IPS-20b (cell line): ENCODE data around the gene GRIP1.

Source experiments
- H3K27ac ChIP-seq: one replicate; pipeline ENCODE4 v1.5.1; 2013; ENCODE audit warnings: low read length
- H3K27me3 ChIP-seq: 2 replicates; pipeline ENCODE4 v1.6.1; 2013; ENCODE audit warnings: mild to moderate bottlenecking, low read length, inconsistent platforms; ENCODE audit not compliant: insufficient read depth
- H3K36me3 ChIP-seq: 2 replicates; pipeline ENCODE4 v1.6.1; 2013; ENCODE audit warnings: low read depth, mild to moderate bottlenecking, inconsistent platforms, low read length, moderate library complexity; ENCODE audit not compliant: insufficient read depth
- H3K4me1 ChIP-seq: 2 replicates; pipeline ENCODE4 v1.6.1; 2013; ENCODE audit warnings: mild to moderate bottlenecking, control low read depth, inconsistent platforms, low read length, moderate library complexity; ENCODE audit not compliant: insufficient read depth
- H3K4me3 ChIP-seq: 2 replicates; pipeline ENCODE4 v1.5.1; 2013; ENCODE audit warnings: mild to moderate bottlenecking, low read length, inconsistent platforms
- H3K9ac ChIP-seq: 2 replicates; pipeline ENCODE4 v1.6.1; 2013; ENCODE audit warnings: low read depth, mild to moderate bottlenecking, inconsistent platforms, low read length, moderate library complexity
- H3K9me3 ChIP-seq: 2 replicates; pipeline ENCODE4 v1.6.1; 2013; ENCODE audit warnings: mild to moderate bottlenecking, low read depth, low read length, inconsistent platforms; ENCODE audit not compliant: insufficient read depth

GRIP1 gene

DNA sequence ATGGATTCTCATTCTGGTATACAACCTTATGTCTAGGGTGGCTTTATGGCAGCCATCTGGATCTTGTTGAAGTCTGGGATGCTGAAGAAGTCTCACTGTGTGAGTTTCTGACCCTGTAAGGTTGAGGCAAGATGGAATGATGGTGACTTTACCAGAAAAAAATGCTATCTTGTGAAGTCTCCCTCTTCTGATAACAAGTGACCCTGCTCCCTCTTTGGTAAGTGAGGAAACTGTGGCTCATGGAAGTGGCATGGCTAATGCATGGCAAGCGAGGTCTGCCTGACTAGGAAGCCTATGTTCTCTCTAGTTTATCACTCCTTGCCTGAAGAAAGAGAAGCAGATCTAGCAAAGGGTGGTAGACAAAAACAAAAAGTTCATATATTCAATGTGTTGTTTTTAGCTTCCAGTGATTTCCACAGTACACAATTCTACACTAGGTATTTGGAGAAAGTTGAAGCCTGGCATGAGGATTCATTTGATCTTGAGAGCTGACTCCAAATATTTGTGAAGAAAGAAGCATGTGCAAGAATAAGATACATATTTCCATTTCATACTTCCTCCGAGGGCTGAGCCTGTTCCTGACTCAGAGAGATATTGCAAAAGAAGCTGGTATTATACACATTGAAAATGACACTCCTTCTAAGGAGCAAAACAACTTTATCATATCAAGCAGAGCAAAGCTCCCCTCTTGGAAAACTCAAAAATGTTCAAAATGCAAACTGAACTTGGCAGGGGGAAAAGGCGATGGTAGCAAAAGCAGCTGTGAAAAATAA lies 313.0 kb downstream of the GRIP1 start:
- Histone ChIP-seq H3K9ac (no peak overlapping the region), H3K4me1 (no peaks in the 10 kb centered on the region), H3K27ac (no peak overlapping the region), H3K36me3 (no peaks in the 10 kb centered on the region), H3K27me3 (no peaks in the 10 kb centered on the region), H3K9me3 (no peaks in the 10 kb centered on the region), H3K4me3 (no peak overlapping the region)

DNA sequence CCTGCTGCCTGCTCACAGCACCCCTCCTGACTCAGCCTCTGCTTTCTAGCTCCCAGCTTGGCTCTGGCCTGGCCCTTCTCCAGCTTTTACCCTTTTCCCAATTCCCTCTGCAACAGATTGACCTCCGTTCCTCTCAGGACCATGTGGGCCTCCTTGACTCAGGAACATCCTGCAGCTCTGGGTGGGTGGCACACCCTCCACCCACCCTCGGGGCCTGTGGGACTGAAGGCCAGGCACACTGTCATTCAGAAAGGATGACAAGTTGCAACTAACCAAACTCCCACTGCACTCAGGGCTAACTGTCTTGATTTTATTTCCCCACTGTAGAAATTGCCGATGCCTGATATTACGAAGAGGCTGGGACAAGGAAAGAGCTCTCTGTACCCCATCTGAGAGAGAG lies 317.2 kb downstream of the GRIP1 start:
- H3K4me1 ChIP-seq = peaks cover 8% of the 10 kb centered on the region; the same call in 1 of the 2 replicates
- no peak overlapping the region for H3K27ac ChIP-seq
- H3K9me3 ChIP-seq = no peaks in the 10 kb centered on the region
- H3K9ac ChIP-seq = no peak overlapping the region
- H3K27me3 ChIP-seq = no peaks in the 10 kb centered on the region
- H3K4me3 ChIP-seq = no peak overlapping the region
- H3K36me3 ChIP-seq = no peaks in the 10 kb centered on the region

GRCh38 chr12:66359300-66359699 lies 319.6 kb downstream of the GRIP1 start:
- H3K9ac ChIP-seq = no peak overlapping the region
- H3K36me3 ChIP-seq = no peaks in the 10 kb centered on the region
- no peaks in the 10 kb centered on the region for H3K27me3 ChIP-seq
- no peaks in the 10 kb centered on the region for H3K9me3 ChIP-seq
- H3K4me3 ChIP-seq = no peak overlapping the region
- H3K4me1 ChIP-seq = peaks cover 8% of the 10 kb centered on the region; the same call in 1 of the 2 replicates
- no peak overlapping the region for H3K27ac ChIP-seq

- peaks cover 8% of the 10 kb centered on the region; the same call in 1 of the 2 replicates for H3K4me1 ChIP-seq
- H3K27me3 ChIP-seq = no peaks in the 10 kb centered on the region
- H3K4me3 ChIP-seq = no peak overlapping the region
- no peak overlapping the region for H3K27ac ChIP-seq
- H3K9me3 ChIP-seq = no peaks in the 10 kb centered on the region
- no peaks in the 10 kb centered on the region for H3K36me3 ChIP-seq
- H3K9ac ChIP-seq = no peak overlapping the region
Observed at GRCh38 chr12:66354291-66354690, 324.6 kb downstream of the GRIP1 start.

- Histone ChIP-seq H3K27me3 (no peaks in the 10 kb centered on the region), H3K27ac (no peak overlapping the region), H3K36me3 (no peaks in the 10 kb centered on the region), H3K9ac (no peak overlapping the region), H3K4me3 (no peak overlapping the region), H3K9me3 (no peaks in the 10 kb centered on the region), H3K4me1 (peaks cover 8% of the 10 kb centered on the region; the same call in 1 of the 2 replicates)
Observed at GRCh38 chr12:66352899-66353298, 326.0 kb downstream of the GRIP1 start.

- Histone ChIP-seq H3K4me1 (peaks cover 2% of the 10 kb centered on the region; the same call in 1 of the 2 replicates), H3K9ac (no peak overlapping the region), H3K27me3 (no peaks in the 10 kb centered on the region), H3K27ac (no peak overlapping the region), H3K36me3 (no peaks in the 10 kb centered on the region), H3K9me3 (no peaks in the 10 kb centered on the region), H3K4me3 (no peak overlapping the region)
Observed at GRCh38 chr12:66352197-66352596, 326.7 kb downstream of the GRIP1 start.

DNA sequence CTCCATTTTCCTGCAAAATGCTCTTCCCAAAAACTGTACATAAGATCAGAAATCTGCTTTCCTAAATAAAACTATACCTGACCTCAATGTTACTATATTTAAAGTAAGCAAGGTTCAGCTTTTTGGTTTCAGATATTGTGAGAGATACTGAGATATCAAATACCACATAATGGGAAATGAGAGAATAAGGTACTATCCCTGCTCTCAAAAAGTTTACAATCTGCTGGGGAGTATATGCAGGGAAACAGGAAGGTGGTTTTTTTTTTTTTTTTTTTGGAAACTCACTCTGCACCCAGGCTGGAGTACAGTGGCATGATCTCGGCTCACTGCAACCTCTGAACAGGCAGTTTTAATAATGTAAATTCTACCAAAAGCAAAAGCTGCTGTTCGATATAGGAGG lies 327.6 kb downstream of the GRIP1 start:
- Histone ChIP-seq H3K4me1 (no peaks in the 10 kb centered on the region), H3K9ac (no peak overlapping the region), H3K4me3 (no peak overlapping the region), H3K9me3 (no peaks in the 10 kb centered on the region), H3K27ac (no peak overlapping the region), H3K36me3 (no peaks in the 10 kb centered on the region), H3K27me3 (no peaks in the 10 kb centered on the region)

- H3K9me3 ChIP-seq = peaks cover 13% of the 10 kb centered on the region
- no peak overlapping the region for H3K4me3 ChIP-seq
- H3K36me3 ChIP-seq = peaks cover 13% of the 10 kb centered on the region; the same call in 1 of the 2 replicates
- H3K9ac ChIP-seq = no peak overlapping the region
- H3K4me1 ChIP-seq = no peaks in the 10 kb centered on the region
- no peaks in the 10 kb centered on the region for H3K27me3 ChIP-seq
- H3K27ac ChIP-seq = no peak overlapping the region
Observed at GRCh38 chr12:66345956-66346355, 332.9 kb downstream of the GRIP1 start.

DNA sequence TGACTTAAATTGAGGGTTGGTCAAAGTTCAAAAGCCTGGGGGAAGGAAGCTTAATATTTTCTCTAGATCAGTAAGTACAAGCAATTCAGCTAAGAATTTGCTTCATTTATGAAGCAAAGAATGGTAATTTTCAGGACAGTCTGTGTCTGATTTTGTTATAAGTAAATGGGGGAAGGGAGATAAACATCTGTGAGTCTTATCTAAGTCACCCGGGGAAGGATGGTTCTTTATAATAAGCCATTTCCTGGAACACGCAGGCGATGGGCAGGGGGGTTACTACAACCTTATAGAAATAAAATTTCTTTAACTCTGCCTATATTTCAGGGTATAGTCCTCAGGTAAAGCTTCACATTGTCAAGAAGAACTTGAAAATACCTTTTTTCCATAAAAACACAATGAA lies 333.7 kb downstream of the GRIP1 start:
- no peak overlapping the region for H3K9ac ChIP-seq
- H3K4me3 ChIP-seq = no peak overlapping the region
- H3K36me3 ChIP-seq = peaks cover 19% of the 10 kb centered on the region
- H3K27ac ChIP-seq = no peak overlapping the region
- no peaks in the 10 kb centered on the region for H3K27me3 ChIP-seq
- H3K4me1 ChIP-seq = no peaks in the 10 kb centered on the region
- peaks cover 13% of the 10 kb centered on the region for H3K9me3 ChIP-seq

GRCh38 chr12:66341126-66341525 lies 337.8 kb downstream of the GRIP1 start:
- H3K4me1 ChIP-seq = no peaks in the 10 kb centered on the region
- H3K27ac ChIP-seq = no peak overlapping the region
- peaks cover 13% of the 10 kb centered on the region for H3K9me3 ChIP-seq
- no peaks in the 10 kb centered on the region for H3K27me3 ChIP-seq
- no peak overlapping the region for H3K4me3 ChIP-seq
- peaks cover 32% of the 10 kb centered on the region for H3K36me3 ChIP-seq
- H3K9ac ChIP-seq = no peak overlapping the region

DNA sequence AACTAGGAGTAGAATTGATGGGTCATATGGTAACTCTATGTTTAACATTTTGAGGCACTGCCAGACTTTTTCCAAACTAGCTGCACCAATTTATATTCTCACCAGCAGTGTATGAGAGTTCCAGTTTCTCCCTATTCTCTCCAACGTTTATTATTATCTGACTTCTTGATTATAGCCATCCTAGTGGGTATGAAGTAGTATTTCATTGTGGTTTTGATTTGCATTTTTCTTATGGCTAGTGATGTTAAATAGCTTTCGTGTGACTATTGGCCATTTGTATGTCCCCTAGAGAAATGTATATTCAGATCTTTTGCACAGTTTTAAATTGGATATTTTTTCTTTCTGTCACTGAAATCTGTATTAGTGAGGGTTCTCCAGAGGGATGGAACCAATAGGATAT lies 338.7 kb downstream of the GRIP1 start:
- no peak overlapping the region for H3K4me3 ChIP-seq
- no peak overlapping the region for H3K27ac ChIP-seq
- peaks cover 13% of the 10 kb centered on the region for H3K9me3 ChIP-seq
- H3K9ac ChIP-seq = no peak overlapping the region
- peaks cover 32% of the 10 kb centered on the region for H3K36me3 ChIP-seq
- H3K27me3 ChIP-seq = no peaks in the 10 kb centered on the region
- H3K4me1 ChIP-seq = no peaks in the 10 kb centered on the region

DNA sequence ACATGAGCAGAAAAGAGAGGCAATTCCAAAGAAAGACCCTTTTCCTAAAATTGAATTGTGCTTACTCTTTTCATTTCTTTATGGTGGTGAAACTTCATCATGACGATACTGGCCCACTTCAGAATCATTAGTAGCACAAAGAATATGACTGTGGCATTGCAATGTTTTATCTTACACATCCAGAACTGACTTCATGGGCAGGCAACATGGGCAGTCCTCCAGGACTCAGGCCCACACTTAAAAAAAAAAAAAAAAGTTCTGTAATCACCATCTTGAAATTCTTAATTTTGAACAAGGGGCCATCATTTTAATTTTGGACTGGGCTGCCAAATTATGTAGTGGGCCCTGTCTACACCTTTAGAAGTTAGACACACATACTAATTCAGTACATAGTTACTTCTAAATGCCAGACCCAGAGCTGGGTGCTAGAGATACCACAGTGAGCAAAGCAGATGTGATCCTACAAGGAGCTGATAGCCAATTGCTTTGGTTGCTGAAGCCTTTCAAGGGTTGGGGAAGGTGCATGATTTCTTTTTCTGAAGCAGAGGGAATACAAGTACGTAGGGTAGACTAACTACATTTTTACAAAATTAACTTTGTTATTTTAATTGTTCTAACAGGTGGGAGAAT lies 341.4 kb downstream of the GRIP1 start:
- Histone ChIP-seq H3K4me3 (no peak overlapping the region), H3K9me3 (peaks cover 13% of the 10 kb centered on the region), H3K36me3 (peaks cover 32% of the 10 kb centered on the region), H3K27ac (no peak overlapping the region), H3K4me1 (no peaks in the 10 kb centered on the region), H3K9ac (no peak overlapping the region), H3K27me3 (no peaks in the 10 kb centered on the region)
